DND-41 (cell line): ENCODE data around the gene MGAT5.

Source experiments
- EZH2 ChIP-seq: IDR thresholded peaks from 3 replicates; pipeline ENCODE4 v1.6.1; 2012; ENCODE audit warnings: borderline replicate concordance, low read depth, mild to moderate bottlenecking, moderate library complexity, low read length, inconsistent platforms; ENCODE audit not compliant: severe bottlenecking
- TF ChIP-seq, protein P1 (sequence below): IDR thresholded peaks from 2 replicates; pipeline ENCODE4 v1.5.1; 2012; ENCODE audit warnings: borderline replicate concordance, low read length, moderate library complexity, mild to moderate bottlenecking; ENCODE audit not compliant: poor library complexity, severe bottlenecking; ENCODE audit errors: extremely low read depth

DNA sequence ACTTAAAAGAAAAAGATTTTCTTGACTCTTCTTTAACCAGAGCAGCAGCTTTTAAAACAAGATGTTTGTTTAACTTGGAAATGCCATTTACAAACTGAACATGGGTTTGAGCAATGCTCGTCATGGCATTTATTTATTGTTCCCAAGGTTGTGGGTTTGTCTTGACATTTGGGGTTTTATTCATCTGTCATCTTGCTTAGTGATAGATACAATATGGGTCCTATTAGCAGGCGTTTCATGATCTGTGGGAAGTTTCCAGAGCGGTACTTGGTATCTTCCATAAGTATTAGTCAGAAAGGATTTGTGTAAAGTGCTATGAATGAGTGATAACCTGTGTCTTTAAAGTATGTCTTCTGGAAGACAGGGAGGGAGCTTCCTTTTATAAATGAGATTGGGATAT lies 29.9 kb upstream of the MGAT5 start:
- TF ChIP-seq, protein P1, sequence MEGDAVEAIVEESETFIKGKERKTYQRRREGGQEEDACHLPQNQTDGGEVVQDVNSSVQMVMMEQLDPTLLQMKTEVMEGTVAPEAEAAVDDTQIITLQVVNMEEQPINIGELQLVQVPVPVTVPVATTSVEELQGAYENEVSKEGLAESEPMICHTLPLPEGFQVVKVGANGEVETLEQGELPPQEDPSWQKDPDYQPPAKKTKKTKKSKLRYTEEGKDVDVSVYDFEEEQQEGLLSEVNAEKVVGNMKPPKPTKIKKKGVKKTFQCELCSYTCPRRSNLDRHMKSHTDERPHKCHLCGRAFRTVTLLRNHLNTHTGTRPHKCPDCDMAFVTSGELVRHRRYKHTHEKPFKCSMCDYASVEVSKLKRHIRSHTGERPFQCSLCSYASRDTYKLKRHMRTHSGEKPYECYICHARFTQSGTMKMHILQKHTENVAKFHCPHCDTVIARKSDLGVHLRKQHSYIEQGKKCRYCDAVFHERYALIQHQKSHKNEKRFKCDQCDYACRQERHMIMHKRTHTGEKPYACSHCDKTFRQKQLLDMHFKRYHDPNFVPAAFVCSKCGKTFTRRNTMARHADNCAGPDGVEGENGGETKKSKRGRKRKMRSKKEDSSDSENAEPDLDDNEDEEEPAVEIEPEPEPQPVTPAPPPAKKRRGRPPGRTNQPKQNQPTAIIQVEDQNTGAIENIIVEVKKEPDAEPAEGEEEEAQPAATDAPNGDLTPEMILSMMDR: no peak
- TF ChIP-seq EZH2: no peak
